Stimulated activated CD8-positive, alpha-beta memory T cell treated with anti-CD3 and anti-CD28 coated beads, Interleukin-15, amount 100 ng/mL, for 1 hour (primary cell): Measurements from ENCODE around the gene VIL1.

ENCODE experiments used
- DNase-seq: peaks from one replicate; pipeline ENCODE4 v3.0.0-alpha.2; 2020; ENCODE audit warnings: low read depth

The VIL1 gene

GRCh38 chr2:218395090-218395444 is 23.9 kb upstream of the VIL1 start:
- no peak for DNase-seq

- DNase-seq = no peak
Measured at GRCh38 chr2:218395456-218395825, 23.5 kb upstream of the VIL1 start.

GRCh38 chr2:218395826-218396687 is 22.9 kb upstream of the VIL1 start:
- peak; percentile 86 for DNase-seq

- DNase-seq = no peak
Measured at GRCh38 chr2:218396688-218397462, 22.0 kb upstream of the VIL1 start.

- no peak for DNase-seq
Measured at GRCh38 chr2:218397463-218397819, 21.5 kb upstream of the VIL1 start.

GRCh38 chr2:218397820-218398436 is 21.0 kb upstream of the VIL1 start:
- DNase-seq = no peak

- DNase-seq = no peak
Measured at GRCh38 chr2:218398437-218399390, 20.2 kb upstream of the VIL1 start.

GRCh38 chr2:218399391-218400166 is 19.3 kb upstream of the VIL1 start, which contains the start of gene CTDSP1:
CTDSP1 (plus strand) TSS chr2:218399868; CDS start chr2:218400091, 223 bp downstream.
- peak; percentile 86 for DNase-seq

GRCh38 chr2:218400167-218400929 is 18.6 kb upstream of the VIL1 start:
- no peak for DNase-seq

- no peak for DNase-seq
Measured at GRCh38 chr2:218400930-218401881, 17.7 kb upstream of the VIL1 start.

GRCh38 chr2:218401890-218402289 is 17.0 kb upstream of the VIL1 start:
- DNase-seq = no peak

GRCh38 chr2:218402491-218402901 is 16.4 kb upstream of the VIL1 start:
- DNase-seq = no peak

GRCh38 chr2:218402911-218403411 is 16.0 kb upstream of the VIL1 start:
- DNase-seq = no peak

GRCh38 chr2:218403810-218404209 is 15.1 kb upstream of the VIL1 start:
- DNase-seq = no peak

- no peak for DNase-seq
Measured at GRCh38 chr2:218404351-218405085, 14.4 kb upstream of the VIL1 start.

- DNase-seq = no peak
Measured at GRCh38 chr2:218405086-218405745, 13.7 kb upstream of the VIL1 start.

GRCh38 chr2:218405746-218406208 is 13.1 kb upstream of the VIL1 start:
- DNase-seq = no peak
